ENCODE measurements around the gene SLK.

Gene SLK

GRCh38 chr10:103936022-103936421 is 30.9 kb upstream of the SLK start:
- in situ Hi-C loops (cut with MboI; ENCODE audit: low pct_unique_long_range_greater_than_20kb, low sequenced_read_pairs, unreplicated experiment), result no loop called here
- DNase-seq (ENCODE audit: low spot score), result no peak
- TF ChIP-seq CTCF (IDR thresholded peaks at IDR 0.05; ENCODE audit: extremely low read depth, insufficient read depth, missing control alignments), result no peak

DNA sequence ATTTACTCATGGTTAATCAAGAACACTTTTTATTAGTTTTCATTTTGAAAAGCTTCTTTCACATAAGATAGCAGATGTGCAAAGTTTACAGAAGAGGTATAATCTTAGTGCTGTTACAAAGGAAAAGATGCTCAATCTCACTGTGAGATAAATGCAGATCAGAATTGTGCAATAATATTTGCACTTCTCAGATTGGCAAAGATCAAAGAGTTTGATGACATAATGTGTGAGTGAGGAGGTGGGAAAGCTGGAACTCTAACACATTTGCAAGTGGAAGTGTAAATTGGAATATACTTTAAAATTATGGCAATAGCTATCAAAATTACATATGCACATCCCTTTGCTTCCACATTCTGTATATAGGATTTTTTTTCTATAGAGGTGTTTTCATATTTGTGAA is 27.4 kb upstream of the SLK start:
- DNase-seq (ENCODE audit: low spot score), result no peak
- in situ Hi-C loops (cut with MboI; ENCODE audit: low pct_unique_long_range_greater_than_20kb, low sequenced_read_pairs, unreplicated experiment), result no loop called here
- TF ChIP-seq CTCF (IDR thresholded peaks at IDR 0.05; ENCODE audit: extremely low read depth, insufficient read depth, missing control alignments), result no peak

GRCh38 chr10:103941801-103942200 is 25.1 kb upstream of the SLK start:
- no peak for TF ChIP-seq CTCF (IDR thresholded peaks at IDR 0.05; ENCODE audit: extremely low read depth, insufficient read depth, missing control alignments)
- DNase-seq (ENCODE audit: low spot score), result no peak
- in situ Hi-C loops (cut with MboI; ENCODE audit: low pct_unique_long_range_greater_than_20kb, low sequenced_read_pairs, unreplicated experiment), result no loop called here

- no peak for TF ChIP-seq CTCF (IDR thresholded peaks at IDR 0.05; ENCODE audit: extremely low read depth, insufficient read depth, missing control alignments)
- in situ Hi-C loops (cut with MboI; ENCODE audit: low pct_unique_long_range_greater_than_20kb, low sequenced_read_pairs, unreplicated experiment), result no loop called here
Observed at GRCh38 chr10:103942866-103943265, 24.1 kb upstream of the SLK start.

DNA sequence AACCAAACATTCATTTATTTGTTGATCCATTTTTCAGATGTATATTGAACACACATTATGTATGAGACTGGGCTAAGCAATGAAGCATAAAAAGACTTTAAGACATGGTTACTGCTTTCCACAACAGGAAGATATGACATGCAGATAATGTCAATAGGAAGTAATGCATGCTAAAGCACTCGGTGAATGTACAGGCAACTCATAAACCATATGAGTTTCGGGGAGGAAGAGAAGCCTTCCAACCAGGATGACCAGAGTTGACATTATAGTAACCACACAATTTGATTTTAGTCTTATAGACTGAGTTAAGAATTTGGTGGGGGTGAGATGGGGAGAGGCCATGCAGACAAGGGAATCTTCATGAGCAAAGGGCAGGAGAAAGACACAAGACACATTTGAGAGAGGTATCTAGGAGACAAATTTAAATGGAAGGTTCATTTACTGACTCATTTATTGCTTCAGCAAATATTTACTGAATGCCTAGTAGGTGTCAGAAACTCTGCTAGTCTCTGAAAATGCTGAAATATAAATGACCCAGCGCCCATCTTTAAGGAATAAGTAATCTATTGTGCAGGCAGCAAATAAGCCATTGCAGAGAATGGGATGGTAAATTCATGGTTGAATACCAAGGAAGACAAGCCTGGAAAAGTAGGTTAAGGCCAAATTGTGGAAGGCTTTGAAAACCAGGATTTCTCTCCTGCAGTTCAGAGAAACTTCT is 19.0 kb upstream of the SLK start:
- DNase-seq (ENCODE audit: low spot score), result no peak
- no peak for TF ChIP-seq CTCF (IDR thresholded peaks at IDR 0.05; ENCODE audit: extremely low read depth, insufficient read depth, missing control alignments)
- in situ Hi-C loops (cut with MboI; ENCODE audit: low pct_unique_long_range_greater_than_20kb, low sequenced_read_pairs, unreplicated experiment), result no loop called here

More at GRCh38 chr10:103942866-103943265, 24.1 kb upstream of the SLK start:
- DNase-seq (ENCODE audit: low spot score), result no peak

GRCh38 chr10:103949728-103950127 is 17.2 kb upstream of the SLK start:
- DNase-seq (ENCODE audit: low spot score), result no peak
- in situ Hi-C loops (cut with MboI; ENCODE audit: low pct_unique_long_range_greater_than_20kb, low sequenced_read_pairs, unreplicated experiment), result no loop called here
- TF ChIP-seq CTCF (IDR thresholded peaks at IDR 0.05; ENCODE audit: extremely low read depth, insufficient read depth, missing control alignments), result no peak
